ENCODE data around the gene IRS2.

Gene IRS2

DNA sequence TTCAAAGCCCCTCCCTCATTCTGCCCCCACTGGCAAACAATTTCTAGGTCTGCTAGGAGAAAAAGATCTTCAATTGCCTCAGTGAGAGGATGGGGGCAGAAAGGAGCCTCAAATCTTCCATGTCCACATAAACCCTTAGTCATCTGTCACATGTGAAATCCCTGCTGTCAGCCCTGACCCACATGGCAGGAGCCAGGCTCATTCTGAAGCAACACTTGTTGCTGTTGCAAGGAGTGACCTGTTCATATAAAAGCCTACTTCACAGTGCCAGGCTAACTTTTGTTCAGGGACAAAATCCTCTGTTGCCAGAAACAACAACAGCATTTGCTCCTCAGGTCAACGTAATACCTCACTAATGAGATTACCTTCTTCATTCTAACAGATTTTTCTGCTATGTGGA, 70.5 kb downstream of the IRS2 start:
- no peak for FAIRE-seq

DNA sequence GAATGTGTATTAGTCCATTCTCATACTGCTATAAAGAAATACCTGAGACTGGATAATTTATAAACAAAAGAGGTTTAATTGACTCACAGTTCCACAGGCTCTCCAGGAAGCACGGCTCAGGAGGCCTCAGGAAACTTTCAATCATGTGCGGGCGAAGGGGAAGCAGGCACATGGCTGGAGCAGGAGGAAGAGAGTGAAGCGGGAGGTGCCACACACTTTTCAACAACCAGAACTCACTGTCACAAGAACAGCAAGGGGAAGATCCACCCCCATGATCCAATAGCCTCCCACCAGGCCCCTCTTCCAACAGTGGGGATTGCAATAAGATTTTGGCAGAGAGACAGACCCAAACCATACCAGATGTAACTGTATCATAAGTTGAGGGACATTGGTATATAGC, 72.7 kb downstream of the IRS2 start:
- no peak for FAIRE-seq
- no peak for DNase-seq (ENCODE audit: insufficient read length, low spot score)

More for the DNA sequence above, 70.5 kb downstream of the IRS2 start:
- DNase-seq (ENCODE audit: insufficient read length, low spot score) = no peak

DNA sequence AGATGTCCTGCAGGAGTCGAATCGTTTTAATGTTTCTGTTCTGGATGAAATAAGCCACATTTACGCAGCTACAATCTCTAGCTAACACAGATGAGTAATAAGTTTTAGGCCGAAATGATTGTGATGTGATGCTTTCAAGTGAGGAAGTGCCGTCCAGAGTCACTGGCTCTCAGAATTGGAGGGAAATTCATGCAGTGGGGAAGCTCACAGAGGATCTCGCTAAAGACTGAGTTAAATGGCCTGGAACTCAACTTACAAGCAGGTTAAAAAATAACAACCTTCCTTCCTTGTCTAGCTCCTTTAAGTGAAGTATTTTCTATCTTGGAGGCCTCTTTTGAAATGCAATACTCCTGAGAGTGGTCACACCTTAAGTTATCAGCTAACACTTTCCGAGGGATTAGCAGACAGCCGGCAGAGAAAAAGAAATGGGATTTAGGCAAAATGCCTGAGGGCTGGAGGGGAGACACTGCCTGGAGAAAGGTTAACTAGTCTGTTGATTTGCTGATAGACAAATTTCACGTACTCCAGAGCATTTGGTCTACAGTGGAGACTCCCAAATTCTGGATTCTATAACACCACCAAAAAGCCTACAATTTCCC, 74.2 kb downstream of the IRS2 start:
- FAIRE-seq (no peak), DNase-seq (ENCODE audit: insufficient read length, low spot score) (no peak)

GRCh38 chr13:109707742-109708617, 78.4 kb downstream of the IRS2 start:
- DNase-seq (ENCODE audit: insufficient read length, low spot score) (no peak), FAIRE-seq (no peak)

- no peak for FAIRE-seq
These were observed 79.2 kb downstream of the IRS2 start for GRCh38 chr13:109707044-109707741.

DNA sequence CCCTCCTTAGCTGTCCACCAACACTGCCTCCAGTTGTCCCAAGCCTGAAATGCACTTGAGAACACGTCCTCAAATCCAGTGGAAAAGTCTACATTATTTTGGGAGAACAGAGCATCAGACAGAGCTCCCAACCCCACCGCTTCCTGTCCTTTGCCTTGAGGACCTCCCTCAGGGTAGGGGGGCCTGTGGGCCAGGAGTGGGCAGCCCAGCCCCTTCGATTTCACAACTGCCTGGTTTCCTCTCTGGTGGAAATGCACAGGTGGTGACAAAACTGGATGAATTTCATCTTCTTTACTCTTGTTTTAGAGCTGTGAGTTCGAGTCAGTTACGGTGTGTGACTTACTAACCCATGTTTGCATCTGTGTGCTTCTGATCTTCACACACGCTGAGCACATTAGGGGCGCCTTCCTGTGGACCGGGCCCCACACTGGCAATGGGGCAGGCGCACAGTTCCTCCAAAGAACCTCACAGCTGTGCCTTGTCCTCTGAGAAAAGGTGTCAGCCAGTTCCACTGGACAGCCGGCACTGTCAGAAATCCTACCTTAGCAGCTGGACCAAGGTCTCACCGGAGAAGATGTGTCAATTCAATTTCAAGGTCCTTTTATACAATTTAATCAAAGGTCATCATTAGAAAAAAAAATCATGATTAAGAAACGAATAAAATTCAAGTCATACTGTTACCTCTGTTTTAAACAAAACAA, 80.2 kb downstream of the IRS2 start:
- DNase-seq (ENCODE audit: insufficient read length, low spot score) = no peak
- FAIRE-seq = no peak

More at GRCh38 chr13:109707044-109707741, 79.2 kb downstream of the IRS2 start:
- DNase-seq (ENCODE audit: insufficient read length, low spot score) = no peak

- DNase-seq (ENCODE audit: insufficient read length, low spot score) = no peak
- FAIRE-seq = no peak
These were observed 81.4 kb downstream of the IRS2 start for GRCh38 chr13:109704771-109705635.

DNA sequence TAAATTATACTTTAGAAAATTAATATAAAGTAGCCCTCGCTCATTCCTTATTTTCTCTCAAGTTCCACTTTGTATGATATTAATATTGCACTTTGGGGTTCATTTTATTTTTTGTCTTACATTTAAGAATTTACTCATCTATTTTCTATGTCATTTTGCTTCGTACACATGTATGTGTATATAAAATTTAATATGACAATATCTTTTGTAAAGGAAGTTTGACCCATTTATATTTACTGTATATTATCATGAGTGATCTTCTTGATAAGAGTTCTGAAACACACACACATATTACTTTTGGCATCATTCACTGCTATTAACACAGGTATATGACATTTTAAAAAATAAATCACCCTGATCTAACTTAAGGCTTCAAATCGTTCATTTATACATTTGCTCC, 83.1 kb downstream of the IRS2 start:
- no peak for DNase-seq (ENCODE audit: insufficient read length, low spot score)
- no peak for FAIRE-seq

Measured in GM19239 (cell line).